ENCODE measurements around the gene TMEM163. TPM values are rescaled to one million over a fixed set of nuclear protein-coding genes. Genes with fewer than 3 reads are reported as not detected.
"Not testable (repeated sequence)": the region's sequence is repeated elsewhere in the genome, so short reads cannot be mapped to it uniquely, and the experiment has no call there.

The TMEM163 gene
- total RNA-seq, 6 experiments from 2014 or later, result 0.06 to 0.20 (median 0.07) TPM; not detected in 3

- Histone ChIP-seq H3K4me1 (no peaks in the 10 kb centered on the region), H3K27ac (no peak overlapping the region), H3K9me3 (no peaks in the 10 kb centered on the region), H3K27me3 (peaks cover 0 to 6% of the 10 kb centered on the region in 2 donors), H3K4me3 (no peak overlapping the region), H3K36me3 (no peaks in the 10 kb centered on the region)
- ATAC-seq (no peak), DNase-seq (no peak)
- intact Hi-C loops (cut with DNase I), result no loop called here
- no peak for TF ChIP-seq POLR2A (IDR thresholded peaks at IDR 0.05)
- TF ChIP-seq CTCF (IDR thresholded peaks at IDR 0.05), result no peak
These were observed 7.8 kb upstream of the TMEM163 start for GRCh38 chr2:134726645-134727044.

DNA sequence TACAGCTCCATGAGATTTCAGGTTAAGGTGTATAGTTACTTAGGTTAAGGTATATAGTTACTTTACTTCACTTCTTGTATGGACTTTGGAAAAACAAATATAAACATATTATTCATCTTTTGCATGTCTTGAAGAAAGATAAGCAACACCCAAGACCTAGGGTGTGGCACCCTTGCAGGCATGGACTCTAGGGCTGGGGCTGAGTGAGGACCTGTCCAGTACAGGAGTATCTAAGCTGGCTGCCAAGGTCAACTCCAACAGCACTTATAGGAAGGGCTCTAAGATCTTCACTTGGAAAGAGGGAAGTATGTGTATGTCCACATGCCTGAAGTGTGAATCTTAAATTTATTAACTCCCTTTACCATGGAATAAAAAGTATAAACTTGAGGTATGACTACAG, 7.1 kb upstream of the TMEM163 start:
- Histone ChIP-seq H3K9me3 (no peaks in the 10 kb centered on the region), H3K27me3 (peaks cover 0 to 6% of the 10 kb centered on the region in 2 donors), H3K36me3 (no peaks in the 10 kb centered on the region), H3K4me3 (no peak overlapping the region), H3K4me1 (no peaks in the 10 kb centered on the region), H3K27ac (no peak overlapping the region)
- DNase-seq (no peak), ATAC-seq (no peak)
- intact Hi-C loops (cut with DNase I), result no loop called here
- TF ChIP-seq POLR2A (IDR thresholded peaks at IDR 0.05) (no peak), CTCF (IDR thresholded peaks at IDR 0.05) (no peak)

- Histone ChIP-seq H3K36me3 (no peaks in the 10 kb centered on the region), H3K9me3 (no peaks in the 10 kb centered on the region), H3K4me1 (no peaks in the 10 kb centered on the region), H3K4me3 (no peak overlapping the region), H3K27ac (no peak overlapping the region), H3K27me3 (peaks cover 0 to 6% of the 10 kb centered on the region in 2 donors)
- intact Hi-C loops (cut with DNase I), result no loop called here
- 78% methylated on average over 1 of the region's 1 CpG for WGBS (ENCODE audit: insufficient coverage, low coverage, low lambda C conversion rate, missing lambda C conversion rate)
- no peak for TF ChIP-seq CTCF (IDR thresholded peaks at IDR 0.05)
- no peak for TF ChIP-seq POLR2A (IDR thresholded peaks at IDR 0.05)
- DNase-seq (no peak), ATAC-seq (peak in 1 of 4 donors; percentile 14)
These were observed 5.5 kb upstream of the TMEM163 start for GRCh38 chr2:134724341-134724740.

- H3K4me3 ChIP-seq; DNase-seq; H3K36me3 ChIP-seq; H3K9me3 ChIP-seq; ATAC-seq; H3K27me3 ChIP-seq; H3K4me1 ChIP-seq; H3K27ac ChIP-seq; intact Hi-C loops (cut with DNase I): not testable (repeated sequence)
- WGBS (ENCODE audit: insufficient coverage, low coverage, low lambda C conversion rate, missing lambda C conversion rate), result 68% methylated on average over 2 of the region's 2 CpGs
These were observed 4.9 kb upstream of the TMEM163 start for GRCh38 chr2:134723742-134724141.

DNA sequence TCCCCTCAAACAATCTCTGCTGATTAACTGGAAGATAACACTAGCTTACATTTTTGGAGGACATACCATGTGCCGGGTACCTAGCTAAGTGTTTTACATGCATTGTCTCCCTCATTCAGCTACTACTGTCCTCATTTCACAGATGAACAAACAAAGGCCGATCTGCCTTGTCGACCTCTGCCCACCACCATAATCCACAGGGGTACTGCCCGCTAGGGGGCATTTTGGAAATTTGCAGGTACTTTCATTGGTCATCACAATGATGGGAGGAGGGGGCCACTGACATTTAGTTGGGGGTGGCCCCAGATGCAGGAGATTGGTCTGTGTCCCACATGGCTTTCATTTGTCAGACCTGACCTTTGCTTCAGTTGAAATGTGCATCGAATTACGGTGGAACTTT, 3.9 kb upstream of the TMEM163 start:
- Histone ChIP-seq H3K27me3 (peaks cover 0 to 11% of the 10 kb centered on the region in 2 donors), H3K36me3 (no peaks in the 10 kb centered on the region), H3K4me3 (no peak overlapping the region), H3K4me1 (peaks cover 0 to 8% (median 0%) of the 10 kb centered on the region in 4 donors), H3K27ac (no peak overlapping the region), H3K9me3 (no peaks in the 10 kb centered on the region)
- TF ChIP-seq POLR2A (IDR thresholded peaks at IDR 0.05) (no peak), CTCF (IDR thresholded peaks at IDR 0.05) (peak in 2 of 4 donors; percentile 17 to 19)
- no peak for ATAC-seq
- no peak for DNase-seq
- intact Hi-C loops (cut with DNase I), result no loop called here
- 56% methylated on average over 3 of the region's 6 CpGs for WGBS (ENCODE audit: insufficient coverage, low coverage, low lambda C conversion rate, missing lambda C conversion rate)
